Activated CD8-positive, alpha-beta memory T cell treated with anti-CD3 and anti-CD28 coated beads for 48 hours (primary cell): ENCODE results near the gene LRRC70.
"Not testable (repeated sequence)": the region's sequence is repeated elsewhere in the genome, so short reads cannot be mapped to it uniquely, and the experiment has no call there.

Experiments
- DNase-seq, 3 experiments: peaks; one replicate each; pipeline ENCODE4 v3.0.0-alpha.2; 2020; ENCODE audit warnings: low read depth in 2 of 3, low spot score in 2 of 3

The LRRC70 gene

GRCh38 chr5:62606878-62607277, 28.3 kb downstream of the LRRC70 start:
- DNase-seq, result no peak

DNA sequence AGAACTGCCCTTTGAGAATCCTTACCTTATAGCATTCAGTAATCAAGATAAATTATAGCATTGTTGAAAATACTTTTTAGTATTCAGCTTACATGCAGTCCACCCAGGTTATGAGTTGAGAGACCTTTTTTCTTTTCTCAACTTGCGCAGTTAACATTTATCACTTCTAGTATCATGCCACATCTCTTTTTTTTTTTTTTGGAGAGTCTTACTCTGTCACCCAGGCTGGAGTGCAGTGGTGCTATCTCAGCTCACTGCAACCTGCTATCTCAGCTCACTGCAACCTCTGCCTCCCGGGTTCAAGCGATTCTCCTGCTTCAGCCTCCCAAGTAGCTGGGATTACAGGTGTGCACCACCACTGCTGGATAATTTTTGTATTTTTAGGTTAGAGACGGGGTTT, 29.0 kb downstream of the LRRC70 start:
- no peak for DNase-seq

DNA sequence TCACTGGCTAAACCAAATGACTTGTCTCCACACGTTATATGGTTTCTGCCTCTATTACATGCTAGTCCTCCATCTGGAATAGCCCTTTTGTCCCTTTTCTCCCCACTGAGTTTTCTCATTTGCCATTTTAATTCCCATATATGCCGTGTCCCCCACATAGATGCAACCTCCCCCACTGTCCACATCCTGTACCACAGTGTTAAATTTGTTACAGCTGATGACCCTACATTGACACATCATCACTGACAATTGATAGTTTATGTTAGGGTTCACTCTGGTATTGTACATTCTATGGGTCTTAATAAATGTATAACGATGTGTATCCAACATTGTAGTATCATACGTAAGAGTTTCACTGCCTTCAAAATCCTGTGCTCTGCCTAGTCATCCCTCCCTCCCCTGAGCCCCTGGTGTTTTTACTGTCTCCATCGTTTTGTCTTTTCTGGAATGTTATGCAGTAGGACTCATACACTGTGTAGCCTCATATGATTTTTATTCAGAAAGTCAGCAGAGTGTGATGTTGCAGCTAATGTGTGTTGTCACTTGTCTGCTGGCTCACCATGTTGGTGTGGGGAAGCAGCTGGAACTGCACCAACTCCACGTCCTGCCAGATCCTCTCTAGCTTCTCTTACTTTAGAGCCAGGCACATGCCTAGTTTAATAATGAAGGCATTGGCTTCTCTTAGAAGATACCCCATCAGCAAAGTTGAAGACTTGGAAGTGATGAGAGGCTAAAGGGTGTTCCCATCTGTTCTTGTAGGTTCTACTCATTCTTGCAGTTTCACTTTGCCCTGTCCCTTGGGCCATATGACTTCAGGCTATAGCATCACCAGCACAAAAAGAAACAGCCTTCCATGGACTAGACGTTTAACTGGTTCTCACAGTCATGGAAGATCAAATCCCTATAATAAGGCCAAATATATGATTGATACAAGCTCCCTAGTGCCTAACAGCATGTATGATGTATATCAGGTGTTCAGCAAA, 30.2 kb downstream of the LRRC70 start:
- no peak for DNase-seq

DNA sequence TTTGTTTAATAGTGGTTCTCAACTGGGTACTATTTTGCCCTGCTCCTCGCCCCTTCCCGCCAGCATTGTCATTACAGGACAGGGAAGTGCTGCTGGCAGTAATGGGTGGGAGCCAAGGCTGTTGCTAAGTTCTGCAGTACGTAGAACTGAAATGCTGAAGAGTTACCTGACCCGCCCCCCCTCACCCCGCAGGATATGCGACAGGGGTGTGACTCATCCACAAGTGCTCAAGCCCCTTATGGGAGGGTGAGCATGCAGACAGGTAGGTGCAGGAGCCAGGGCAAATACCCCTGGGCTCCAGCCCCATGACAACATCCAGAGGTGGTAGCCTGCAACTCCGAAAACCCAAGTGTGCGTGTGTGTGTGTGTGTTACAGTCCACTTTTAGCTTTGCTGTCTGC, 35.7 kb downstream of the LRRC70 start:
- DNase-seq, result no peak

GRCh38 chr5:62616615-62617277, 38.1 kb downstream of the LRRC70 start:
- no peak for DNase-seq

DNA sequence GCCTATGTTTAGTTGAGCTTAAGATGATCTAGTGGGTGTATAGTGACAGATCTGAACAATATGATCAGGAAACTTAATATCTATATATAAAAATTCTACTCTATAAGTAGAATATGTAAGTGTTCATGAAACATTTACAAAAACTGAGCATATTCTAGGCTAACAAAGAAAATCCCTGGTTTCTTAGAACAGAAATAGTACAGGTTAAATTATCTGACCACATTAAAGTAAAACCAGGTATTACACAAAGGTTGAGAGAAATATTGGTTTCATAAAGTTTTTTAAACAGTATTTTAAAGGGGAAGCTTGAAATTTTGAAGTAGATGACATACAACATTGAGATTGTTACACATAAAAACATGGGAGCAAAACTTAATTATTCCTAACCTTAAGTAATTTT, 39.3 kb downstream of the LRRC70 start:
- DNase-seq, result no peak

DNA sequence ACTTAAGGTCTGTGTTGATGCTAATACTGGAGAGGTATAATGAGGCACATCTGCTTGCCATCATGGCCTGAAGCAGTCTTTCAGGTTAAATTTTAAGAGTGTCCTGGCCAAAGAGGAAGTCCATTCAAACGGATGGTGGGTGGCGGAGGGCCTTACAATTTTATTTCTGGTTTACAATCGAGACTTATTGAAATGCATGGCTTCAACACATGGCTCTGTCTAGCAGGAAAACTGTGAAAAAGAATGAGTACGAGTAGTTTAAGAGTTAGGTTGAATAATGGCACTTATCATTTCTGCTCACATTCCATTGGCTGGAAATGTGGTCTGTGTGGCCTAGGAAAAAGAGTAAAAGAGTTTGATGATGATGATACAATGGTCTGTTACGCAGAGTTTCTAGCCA, 42.1 kb downstream of the LRRC70 start:
- no peak for DNase-seq

DNA sequence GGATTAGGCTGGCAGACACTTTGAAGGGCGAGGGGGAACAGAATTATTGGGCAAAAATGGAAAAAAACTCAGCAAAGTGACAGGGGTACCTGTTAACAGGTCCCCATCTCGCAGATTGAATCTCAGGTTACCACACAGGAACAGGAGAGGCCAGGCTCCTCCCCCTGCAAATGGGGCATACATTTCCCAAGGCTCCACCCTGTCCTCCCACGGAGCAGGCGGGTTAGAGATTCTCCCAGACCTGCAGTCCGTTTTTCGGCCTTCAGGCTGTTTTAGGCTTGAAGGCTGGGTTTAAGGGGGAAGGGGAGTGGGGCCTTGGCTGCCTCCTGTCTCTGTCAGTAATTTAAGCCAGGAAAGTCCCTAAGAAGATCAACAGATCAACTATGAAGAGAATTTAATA, 42.7 kb downstream of the LRRC70 start:
- no peak for DNase-seq

DNA sequence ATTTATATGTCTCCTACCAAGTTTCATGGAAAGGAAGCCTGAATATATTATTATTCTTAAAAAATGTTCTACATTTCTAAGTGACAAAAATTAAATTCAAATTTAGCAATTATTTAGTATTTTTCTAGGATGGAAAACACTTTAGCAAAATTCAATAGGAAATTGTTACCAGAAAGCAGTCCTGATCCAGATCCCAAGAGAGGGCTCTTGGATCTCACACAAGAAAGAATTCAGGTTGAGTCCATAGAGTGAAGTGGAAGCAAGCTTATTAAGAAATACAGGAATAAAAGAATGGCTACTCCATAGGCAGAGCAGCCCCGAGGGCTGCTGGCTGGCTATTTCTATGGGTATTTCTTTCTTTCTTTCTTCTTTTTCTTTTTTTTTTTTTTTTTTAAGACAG, 44.7 kb downstream of the LRRC70 start:
- no peak for DNase-seq

- not testable (repeated sequence) for DNase-seq
Measured at GRCh38 chr5:62624436-62624835, 45.8 kb downstream of the LRRC70 start.

DNA sequence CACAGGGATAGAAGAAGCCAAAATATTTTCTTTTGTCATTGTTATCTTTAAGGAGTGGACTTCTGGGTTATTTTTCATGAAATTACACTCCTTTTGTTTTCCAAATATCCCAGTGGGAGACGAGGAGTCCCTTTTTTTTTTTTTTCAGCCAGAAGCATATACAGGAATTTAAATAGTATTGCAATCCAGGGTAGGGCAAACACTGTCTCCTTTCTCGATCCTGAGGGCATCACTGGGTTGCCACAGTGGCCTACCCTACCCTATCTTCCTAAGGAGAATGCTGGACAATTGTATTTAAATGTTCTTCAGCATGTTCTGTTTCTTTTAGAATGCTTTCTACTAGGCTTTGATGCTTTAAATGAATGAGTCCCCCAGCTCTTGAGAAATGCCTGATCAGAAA, 47.9 kb downstream of the LRRC70 start:
- DNase-seq, result no peak

DNA sequence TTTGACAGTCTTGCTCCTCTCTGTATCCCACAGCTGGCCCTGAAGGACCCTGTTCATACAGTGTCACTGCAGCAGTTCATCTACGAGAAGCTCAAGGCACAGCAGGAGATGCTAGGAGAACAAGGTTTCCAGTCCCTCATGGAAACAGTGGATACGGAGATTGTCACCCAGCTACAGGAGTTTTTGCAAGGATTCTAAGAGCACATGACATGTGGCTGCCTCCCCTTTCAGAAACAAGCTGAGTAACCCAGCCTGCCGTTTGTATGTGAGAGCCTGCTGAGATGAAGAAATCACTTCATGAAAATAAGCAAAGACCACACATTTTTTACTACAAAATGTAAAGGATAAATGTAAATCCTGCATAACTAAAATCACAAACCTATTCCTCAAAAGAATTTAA, 48.5 kb downstream of the LRRC70 start:
- DNase-seq, result no peak

DNA sequence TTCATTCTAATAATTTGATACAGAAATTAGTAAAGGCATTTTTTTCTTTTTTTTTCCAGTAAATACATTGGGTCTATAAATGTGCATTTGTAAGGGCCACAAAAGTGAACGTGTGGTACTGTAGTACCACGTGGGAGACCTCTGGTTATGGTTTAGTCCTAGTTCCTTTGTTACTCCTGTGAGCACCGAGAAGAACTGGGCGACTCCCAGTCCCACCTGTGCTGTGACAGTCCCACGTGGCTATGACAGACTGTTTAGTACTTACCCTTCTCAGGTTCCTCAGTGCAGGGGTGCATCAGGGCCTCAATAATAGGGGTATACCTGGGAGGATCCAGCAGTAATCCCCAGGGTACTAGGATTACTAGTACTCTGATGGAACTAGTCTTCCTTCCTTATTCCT, 49.3 kb downstream of the LRRC70 start:
- DNase-seq, result no peak
